HepG2 (cell line): Measurements from ENCODE around the gene LDAH. TPM values are rescaled to one million over a fixed set of nuclear protein-coding genes. Genes with fewer than 3 reads are reported as not detected.
A peak's percentile ranks its signal among the peaks of the same experiment; 100 is the strongest.

Source experiments
- ATF5 ChIP-seq: sonication (generic); formaldehyde crosslinking; IDR thresholded peaks from 2 replicates; pipeline ENCODE4 v1.4.0; 2020; ENCODE audit warnings: mild to moderate bottlenecking, low read depth, missing genetic modification reagents
- CENPT ChIP-seq: sonication (generic); formaldehyde crosslinking; IDR thresholded peaks from 2 replicates; pipeline ENCODE4 v1.8.0; 2022; ENCODE audit warnings: low read depth, mild to moderate bottlenecking, moderate library complexity, missing genetic modification reagents
- HNRNPH1 ChIP-seq: fragments of 200-400 bp; formaldehyde crosslinking; optimal IDR thresholded peaks from 2 replicates; pipeline ENCODE3; 2017; ENCODE audit warnings: mild to moderate bottlenecking, low read depth, low read length
- HNRNPLL ChIP-seq: fragments of 200-400 bp; formaldehyde crosslinking; IDR thresholded peaks from 2 replicates; pipeline ENCODE4 v1.6.1; 2017; ENCODE audit warnings: mild to moderate bottlenecking, low read depth, low read length; ENCODE audit not compliant: poor library complexity, severe bottlenecking
- JDP2 ChIP-seq: sonication (generic); formaldehyde crosslinking; IDR thresholded peaks from 2 replicates; pipeline ENCODE4 v1.8.1; 2022; ENCODE audit warnings: missing genetic modification reagents, borderline replicate concordance
- KDM1A ChIP-seq: IDR thresholded peaks from 2 replicates; pipeline ENCODE4 v1.6.1; 2016; ENCODE audit warnings: missing compliant biosample characterization
- MIER3 ChIP-seq: IDR thresholded peaks from 2 replicates; pipeline ENCODE4 v1.6.1; 2016; ENCODE audit warnings: missing compliant biosample characterization, borderline replicate concordance
- MTF2 ChIP-seq: sonication (generic); formaldehyde crosslinking; IDR thresholded peaks from 2 replicates; pipeline ENCODE4 v1.5.0; 2020; ENCODE audit warnings: missing genetic modification reagents, borderline replicate concordance
- SALL1 ChIP-seq: sonication (generic); formaldehyde crosslinking; IDR thresholded peaks from 2 replicates; pipeline ENCODE4 v1.8.0; 2022; ENCODE audit warnings: mild to moderate bottlenecking, missing genetic modification reagents
- TBX3 ChIP-seq: fragments of 450-650 bp; IDR thresholded peaks from 2 replicates; pipeline ENCODE4 v1.6.1; 2017; ENCODE audit warnings: antibody characterized with exemption, mild to moderate bottlenecking, inconsistent platforms, borderline replicate concordance
- ZFP1 ChIP-seq: IDR thresholded peaks from 2 replicates; pipeline ENCODE4 v1.6.1; 2016
- ZNF263 ChIP-seq: sonication (generic); formaldehyde crosslinking; IDR thresholded peaks from 2 replicates; pipeline ENCODE4 v1.4.0; 2020; ENCODE audit warnings: missing genetic modification reagents
- ZNF326 ChIP-seq: sonication (generic); formaldehyde crosslinking; IDR thresholded peaks from 2 replicates; pipeline ENCODE4 v1.4.0; 2020; ENCODE audit warnings: missing genetic modification reagents, borderline replicate concordance
- ZNF546 ChIP-seq: sonication (generic); formaldehyde crosslinking; conservative IDR thresholded peaks from 2 replicates; pipeline ENCODE4 v1.8.1; 2023; ENCODE audit warnings: mild to moderate bottlenecking, missing genetic modification reagents
- ZNF549 ChIP-seq: sonication (generic); formaldehyde crosslinking; IDR thresholded peaks from 2 replicates; pipeline ENCODE4 v1.5.0; 2020; ENCODE audit warnings: missing genetic modification reagents
- ZNF747 ChIP-seq: sonication (generic); formaldehyde crosslinking; IDR thresholded peaks from 2 replicates; pipeline ENCODE4 v1.8.1; 2023; ENCODE audit warnings: missing genetic modification reagents, mild to moderate bottlenecking, borderline replicate concordance
- ZNF775 ChIP-seq: sonication (generic); formaldehyde crosslinking; IDR thresholded peaks from 2 replicates; pipeline ENCODE4 v1.4.0; 2020; ENCODE audit warnings: missing genetic modification reagents, mild to moderate bottlenecking, moderate library complexity, borderline replicate concordance
- polyA plus RNA-seq, 8 experiments: library from polyadenylated mRNA; depleted of rRNA in 3 of 8; stranded (reverse) in 7 of 8; unstranded in 1 of 8; fragments of >200 nt; fragmentation: Illumina TruSeq in 4 of 8; extraction: Trizol in 4 of 8; gene quantifications; 2 replicates each; pipeline versions ENCODE4 v1.2.1 to v1.2.3, GENCODE V29; 2011 to 2016; ENCODE audit warnings: low read depth in 4 of 8, missing spikeins in 1 of 8, mixed read lengths in 1 of 8; ENCODE audit not compliant: insufficient read depth in 1 of 8
- total RNA-seq, 5 experiments: library from RNA; depleted of rRNA; stranded (reverse); fragments of >200 nt; fragmentation: Illumina TruSeq; extraction: Trizol; gene quantifications; 2 replicates each; pipeline ENCODE4 v1.2.3, GENCODE V29; 2016; ENCODE audit warnings: low read depth in 1 of 5
- TF ChIP-seq, protein P1 (sequence below): sonication (generic); formaldehyde crosslinking; IDR thresholded peaks from 2 replicates; pipeline ENCODE4 v1.5.0; 2020; ENCODE audit warnings: missing genetic modification reagents, mild to moderate bottlenecking, borderline replicate concordance
- TF ChIP-seq, protein P2 (sequence below): sonication (generic); formaldehyde crosslinking; IDR thresholded peaks from 2 replicates; pipeline ENCODE4 v1.4.0; 2020; ENCODE audit warnings: missing genetic modification reagents, mild to moderate bottlenecking, borderline replicate concordance
- TF ChIP-seq, protein P3 (sequence below): sonication (generic); formaldehyde crosslinking; IDR thresholded peaks from 2 replicates; pipeline ENCODE4 v1.9.0; 2022; ENCODE audit warnings: missing genetic modification reagents, mild to moderate bottlenecking, borderline replicate concordance
- TF ChIP-seq, protein P4 (sequence below): sonication (generic); IDR thresholded peaks from 2 replicates; pipeline ENCODE4 v1.6.1; 2016; ENCODE audit warnings: low read depth, borderline replicate concordance

The LDAH gene
- total and polyA plus RNA-seq, 2 of the 13 experiments (the other 11 are each of a cell fraction or from before 2014, with no cell fraction given): 28.8 to 46.2 TPM

DNA sequence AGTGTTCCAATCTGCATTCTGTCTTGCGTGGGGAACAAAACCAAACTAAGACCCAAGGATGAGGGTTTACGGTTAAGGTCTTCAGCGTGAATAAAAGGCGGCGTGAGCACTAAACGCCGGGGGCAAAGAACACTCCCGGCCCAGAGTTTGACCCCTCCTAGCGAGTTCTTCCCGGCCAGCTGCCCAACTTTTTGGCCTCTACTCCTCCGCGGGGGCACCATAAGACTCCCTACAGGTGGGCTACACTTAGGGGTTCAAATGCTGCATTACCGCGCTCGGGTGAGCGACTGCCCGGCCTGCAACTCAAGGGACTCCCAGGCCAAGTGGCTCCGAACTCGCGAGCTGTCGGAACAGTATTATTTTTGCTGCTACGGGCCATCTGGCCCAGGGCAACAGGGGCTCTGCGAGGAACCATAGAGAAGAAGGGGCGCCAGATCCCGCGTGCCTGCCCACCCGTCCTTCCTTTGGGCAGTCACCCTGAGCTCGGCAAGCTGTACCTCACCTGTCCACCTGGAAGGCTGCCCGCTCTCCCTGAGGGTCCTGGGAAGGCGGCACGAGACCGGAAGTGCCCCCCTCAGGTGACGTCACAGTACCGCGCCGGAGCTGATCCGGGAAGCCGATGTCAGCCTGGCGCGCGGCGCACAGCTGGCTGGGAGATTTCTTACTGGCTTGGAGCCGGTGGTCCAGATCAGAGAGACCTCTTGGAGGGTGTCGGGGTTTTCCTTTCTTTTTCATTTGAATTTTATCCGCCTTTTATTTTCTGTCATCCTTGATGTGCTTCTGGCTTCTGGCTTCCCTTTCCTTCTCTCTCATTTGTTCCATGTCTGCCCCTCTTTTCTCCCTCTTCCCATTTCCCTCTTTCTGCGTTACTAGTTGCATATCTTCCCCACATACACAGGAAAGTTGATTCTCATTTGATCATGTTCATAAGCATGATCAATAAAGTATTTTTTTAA is at the start of gene LDAH (continued):
- no peak for TF ChIP-seq CENPT (CRISPR knock-in tag)
- TF ChIP-seq ZNF546: peak; percentile 35; the same call in 1 of the 2 replicates
- TF ChIP-seq, protein P1, sequence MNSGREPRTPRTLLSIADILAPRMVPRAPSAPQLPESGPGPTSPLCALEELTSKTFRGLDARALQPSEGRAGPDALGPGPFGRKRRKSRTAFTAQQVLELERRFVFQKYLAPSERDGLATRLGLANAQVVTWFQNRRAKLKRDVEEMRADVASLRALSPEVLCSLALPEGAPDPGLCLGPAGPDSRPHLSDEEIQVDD (CRISPR knock-in tag): no peak
- TF ChIP-seq, protein P2, sequence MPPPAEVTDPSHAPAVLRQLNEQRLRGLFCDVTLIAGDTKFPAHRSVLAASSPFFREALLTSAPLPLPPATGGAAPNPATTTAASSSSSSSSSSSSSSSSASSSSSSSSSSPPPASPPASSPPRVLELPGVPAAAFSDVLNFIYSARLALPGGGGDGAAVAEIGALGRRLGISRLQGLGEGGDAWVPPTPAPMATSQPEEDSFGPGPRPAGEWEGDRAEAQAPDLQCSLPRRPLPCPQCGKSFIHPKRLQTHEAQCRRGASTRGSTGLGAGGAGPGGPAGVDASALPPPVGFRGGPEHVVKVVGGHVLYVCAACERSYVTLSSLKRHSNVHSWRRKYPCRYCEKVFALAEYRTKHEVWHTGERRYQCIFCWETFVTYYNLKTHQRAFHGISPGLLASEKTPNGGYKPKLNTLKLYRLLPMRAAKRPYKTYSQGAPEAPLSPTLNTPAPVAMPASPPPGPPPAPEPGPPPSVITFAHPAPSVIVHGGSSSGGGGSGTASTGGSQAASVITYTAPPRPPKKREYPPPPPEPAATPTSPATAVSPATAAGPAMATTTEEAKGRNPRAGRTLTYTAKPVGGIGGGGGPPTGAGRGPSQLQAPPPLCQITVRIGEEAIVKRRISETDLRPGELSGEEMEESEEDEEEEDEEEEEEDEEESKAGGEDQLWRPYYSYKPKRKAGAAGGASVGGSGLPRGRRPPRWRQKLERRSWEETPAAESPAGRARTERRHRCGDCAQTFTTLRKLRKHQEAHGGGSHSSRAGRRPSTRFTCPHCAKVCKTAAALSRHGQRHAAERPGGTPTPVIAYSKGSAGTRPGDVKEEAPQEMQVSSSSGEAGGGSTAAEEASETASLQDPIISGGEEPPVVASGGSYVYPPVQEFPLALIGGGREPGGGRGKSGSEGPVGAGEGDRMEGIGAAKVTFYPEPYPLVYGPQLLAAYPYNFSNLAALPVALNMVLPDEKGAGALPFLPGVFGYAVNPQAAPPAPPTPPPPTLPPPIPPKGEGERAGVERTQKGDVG (CRISPR knock-in tag): peak; percentile 80; the same call in 1 of the 2 replicates
- TF ChIP-seq MIER3: peak; percentile 97; the same call in 1 of the 2 replicates
- TF ChIP-seq HNRNPH1: no peak
- TF ChIP-seq ZNF775 (CRISPR knock-in tag): peak; percentile 55; the same call in 1 of the 2 replicates
- TF ChIP-seq SALL1 (CRISPR knock-in tag): peak; percentile 94
- TF ChIP-seq ZNF747 (CRISPR knock-in tag): peak; percentile 94; the same call in 1 of the 2 replicates
- no peak; the same call in 1 of the 2 replicates for TF ChIP-seq ZNF326
- TF ChIP-seq, protein P3, sequence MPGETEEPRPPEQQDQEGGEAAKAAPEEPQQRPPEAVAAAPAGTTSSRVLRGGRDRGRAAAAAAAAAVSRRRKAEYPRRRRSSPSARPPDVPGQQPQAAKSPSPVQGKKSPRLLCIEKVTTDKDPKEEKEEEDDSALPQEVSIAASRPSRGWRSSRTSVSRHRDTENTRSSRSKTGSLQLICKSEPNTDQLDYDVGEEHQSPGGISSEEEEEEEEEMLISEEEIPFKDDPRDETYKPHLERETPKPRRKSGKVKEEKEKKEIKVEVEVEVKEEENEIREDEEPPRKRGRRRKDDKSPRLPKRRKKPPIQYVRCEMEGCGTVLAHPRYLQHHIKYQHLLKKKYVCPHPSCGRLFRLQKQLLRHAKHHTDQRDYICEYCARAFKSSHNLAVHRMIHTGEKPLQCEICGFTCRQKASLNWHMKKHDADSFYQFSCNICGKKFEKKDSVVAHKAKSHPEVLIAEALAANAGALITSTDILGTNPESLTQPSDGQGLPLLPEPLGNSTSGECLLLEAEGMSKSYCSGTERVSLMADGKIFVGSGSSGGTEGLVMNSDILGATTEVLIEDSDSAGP (CRISPR knock-in tag): peak; percentile 95
- TF ChIP-seq TBX3: no peak
- TF ChIP-seq ZNF549 (CRISPR knock-in tag): 0 out of 2 replicates have a peak, but pooled peaks have one; percentile 76
- no peak for TF ChIP-seq JDP2 (CRISPR knock-in tag)
- no peak for TF ChIP-seq ATF5 (CRISPR knock-in tag)
- no peak for TF ChIP-seq ZFP1 (CRISPR knock-in tag)
- TF ChIP-seq, protein P4, sequence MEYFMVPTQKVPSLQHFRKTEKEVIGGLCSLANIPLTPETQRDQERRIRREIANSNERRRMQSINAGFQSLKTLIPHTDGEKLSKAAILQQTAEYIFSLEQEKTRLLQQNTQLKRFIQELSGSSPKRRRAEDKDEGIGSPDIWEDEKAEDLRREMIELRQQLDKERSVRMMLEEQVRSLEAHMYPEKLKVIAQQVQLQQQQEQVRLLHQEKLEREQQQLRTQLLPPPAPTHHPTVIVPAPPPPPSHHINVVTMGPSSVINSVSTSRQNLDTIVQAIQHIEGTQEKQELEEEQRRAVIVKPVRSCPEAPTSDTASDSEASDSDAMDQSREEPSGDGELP: peak; percentile 93
- peak; percentile 81 for TF ChIP-seq MTF2 (CRISPR knock-in tag)
- TF ChIP-seq HNRNPLL: peak; percentile 67
- TF ChIP-seq KDM1A (CRISPR knock-in tag): peak; percentile 72; the same call in 1 of the 2 replicates
- TF ChIP-seq ZNF263: peak; percentile 63
